Measurements from ENCODE around the gene PIP4K2B.

Gene PIP4K2B

GRCh38 chr17:38733982-38734973 lies 65.1 kb downstream of the PIP4K2B start:
- peaks cover 3% of the 10 kb centered on the region; the same call in 1 of the 2 replicates for H3K4me1 ChIP-seq (ENCODE audit: control insufficient read depth, insufficient read depth, low read length)
- peaks cover 53% of the 10 kb centered on the region for H3K36me3 ChIP-seq (ENCODE audit: control insufficient read depth, insufficient read depth, low read length)
- H3K9ac ChIP-seq (ENCODE audit: low read depth, low read length): no peak overlapping the region

DNA sequence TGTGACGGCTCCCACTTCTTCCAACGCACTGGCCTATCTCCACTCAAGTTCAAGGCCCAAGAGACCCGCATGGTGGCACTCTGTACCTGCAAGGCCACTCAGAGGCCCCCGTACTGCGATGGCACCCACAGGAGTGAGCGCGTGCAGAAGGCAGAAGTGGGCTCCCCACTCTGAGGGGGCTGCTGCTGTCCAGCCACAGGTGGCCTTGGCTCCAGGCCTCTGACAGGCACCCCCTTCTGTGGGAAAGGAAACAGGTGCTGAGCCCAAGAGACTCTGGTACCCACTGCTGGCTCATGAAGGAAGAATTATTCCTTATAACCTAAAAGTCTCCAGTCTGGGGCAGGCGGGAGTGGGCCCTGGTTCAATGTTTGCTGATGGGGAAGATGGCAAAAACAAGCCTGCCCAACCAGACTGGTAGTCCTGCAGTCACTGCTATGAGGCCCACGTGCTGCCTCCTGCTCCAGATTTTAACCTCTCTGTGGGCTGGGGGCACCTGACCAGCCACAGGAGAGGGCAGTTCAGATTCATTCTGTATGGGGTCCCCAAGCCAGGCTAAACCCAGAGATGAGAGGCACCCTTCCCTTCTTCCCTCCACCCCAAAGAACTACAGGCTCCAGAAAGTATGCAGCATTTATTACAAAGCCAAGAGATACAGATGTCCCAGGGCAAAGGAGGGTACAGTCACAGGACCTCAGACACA lies 65.9 kb downstream of the PIP4K2B start:
- Histone ChIP-seq H3K9me3 (ENCODE audit: control insufficient read depth, insufficient read depth, low read length) (no peaks in the 10 kb centered on the region), H3K27ac (ENCODE audit: low read depth, low read length) (no peak overlapping the region), H3K27me3 (ENCODE audit: control insufficient read depth, insufficient read depth, low read length) (peaks cover 13% of the 10 kb centered on the region), H3K36me3 (ENCODE audit: control insufficient read depth, insufficient read depth, low read length) (peaks cover 45% of the 10 kb centered on the region), H3K4me1 (ENCODE audit: control insufficient read depth, insufficient read depth, low read length) (peaks cover 3% of the 10 kb centered on the region; the same call in 1 of the 2 replicates), H3K4me3 (ENCODE audit: low read depth, low read length) (no peak overlapping the region), H3K9ac (ENCODE audit: low read depth, low read length) (no peak overlapping the region)

More at GRCh38 chr17:38733982-38734973, 65.1 kb downstream of the PIP4K2B start:
- Histone ChIP-seq H3K9me3 (ENCODE audit: control insufficient read depth, insufficient read depth, low read length) (no peaks in the 10 kb centered on the region), H3K27ac (ENCODE audit: low read depth, low read length) (no peak overlapping the region), H3K4me3 (ENCODE audit: low read depth, low read length) (no peak overlapping the region), H3K27me3 (ENCODE audit: control insufficient read depth, insufficient read depth, low read length) (peaks cover 5% of the 10 kb centered on the region)

DNA sequence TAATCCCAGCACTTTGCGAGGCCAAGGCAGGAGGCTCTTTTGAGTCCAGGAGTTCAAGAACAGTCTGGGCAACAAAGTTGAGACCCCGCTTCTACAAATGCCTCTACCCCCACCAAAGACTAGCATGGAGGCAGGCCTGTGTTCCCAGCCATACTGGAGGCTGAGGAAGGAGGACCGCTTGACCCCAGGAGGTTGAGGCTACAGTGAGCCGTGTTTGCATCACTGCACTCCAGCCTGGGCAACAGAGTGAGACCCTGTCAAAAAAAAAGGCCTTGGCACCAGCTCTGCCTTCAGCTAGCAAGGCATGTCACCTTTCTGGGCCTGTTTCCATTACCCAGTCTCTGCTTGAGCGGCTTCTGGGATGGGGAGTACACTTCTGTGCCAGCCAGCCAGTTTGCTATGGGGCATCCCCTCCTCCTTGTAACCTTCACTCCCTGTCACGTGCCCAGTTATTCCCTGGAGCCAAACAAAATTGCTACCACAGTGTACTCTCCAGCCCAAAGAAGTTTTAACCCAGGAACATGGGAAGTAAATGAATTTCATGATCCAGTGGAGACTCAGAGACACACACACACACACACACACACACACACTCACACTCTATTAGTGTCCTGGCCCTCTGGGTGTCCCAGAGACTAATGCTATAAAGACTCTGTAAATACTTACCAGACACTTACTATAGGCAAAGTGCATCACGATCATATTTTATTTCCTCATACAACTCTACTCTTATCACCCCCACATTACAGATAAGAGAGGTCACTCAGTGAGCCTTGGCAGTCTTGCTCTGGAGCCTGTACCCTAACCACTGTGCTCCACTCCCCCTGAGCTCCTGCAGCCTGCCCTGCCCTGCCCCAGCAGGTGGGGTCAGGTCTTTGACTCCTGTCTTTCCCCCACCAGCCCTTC lies 66.7 kb downstream of the PIP4K2B start:
- Histone ChIP-seq H3K9ac (ENCODE audit: low read depth, low read length) (no peak overlapping the region), H3K27ac (ENCODE audit: low read depth, low read length) (no peak overlapping the region), H3K4me3 (ENCODE audit: low read depth, low read length) (no peak overlapping the region), H3K9me3 (ENCODE audit: control insufficient read depth, insufficient read depth, low read length) (no peaks in the 10 kb centered on the region), H3K4me1 (ENCODE audit: control insufficient read depth, insufficient read depth, low read length) (peaks cover 3% of the 10 kb centered on the region; the same call in 1 of the 2 replicates), H3K36me3 (ENCODE audit: control insufficient read depth, insufficient read depth, low read length) (peaks cover 38% of the 10 kb centered on the region), H3K27me3 (ENCODE audit: control insufficient read depth, insufficient read depth, low read length) (peaks cover 13% of the 10 kb centered on the region)

DNA sequence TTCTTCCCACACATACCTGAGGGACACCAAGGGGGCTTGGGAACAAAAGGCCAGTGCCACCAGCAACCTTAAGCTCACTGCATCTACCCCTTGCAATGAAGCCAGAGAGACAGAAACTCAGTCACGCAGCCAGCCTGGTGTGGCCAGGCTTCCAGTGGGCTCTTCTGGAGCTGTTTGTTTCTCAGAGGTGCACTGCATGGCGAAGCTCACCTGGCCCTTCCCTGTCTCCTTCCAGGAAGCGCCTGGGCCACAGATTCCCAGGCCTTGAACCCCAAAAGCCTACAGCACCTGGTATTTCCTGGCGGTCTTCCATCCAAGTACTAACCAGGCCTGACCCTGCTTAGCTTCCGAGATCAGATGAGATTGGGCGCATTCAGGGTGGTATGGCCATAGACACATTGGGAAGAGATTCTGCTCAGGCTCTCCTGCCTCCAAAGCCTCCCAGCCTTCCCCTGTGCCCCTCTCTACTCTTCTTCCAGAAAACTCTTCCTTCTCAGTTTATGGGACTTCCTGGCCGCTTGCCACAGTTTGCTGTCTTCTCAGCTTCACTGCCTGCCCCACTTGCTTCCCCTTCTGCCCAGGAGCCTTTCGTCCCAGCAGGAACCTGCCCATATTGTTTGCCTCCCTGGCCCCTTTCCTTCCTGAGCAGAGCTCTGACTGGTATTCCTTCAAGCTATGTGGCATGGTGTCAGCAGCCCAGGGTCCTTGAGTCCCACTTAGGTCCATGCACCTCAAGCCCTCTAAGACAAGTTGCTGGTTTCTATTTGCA lies 67.6 kb downstream of the PIP4K2B start:
- H3K27me3 ChIP-seq (ENCODE audit: control insufficient read depth, insufficient read depth, low read length): peaks cover 13% of the 10 kb centered on the region
- no peak overlapping the region for H3K4me3 ChIP-seq (ENCODE audit: low read depth, low read length)

GRCh38 chr17:38730526-38731379 lies 68.6 kb downstream of the PIP4K2B start:
- H3K27me3 ChIP-seq (ENCODE audit: control insufficient read depth, insufficient read depth, low read length): peaks cover 13% of the 10 kb centered on the region
- H3K27ac ChIP-seq (ENCODE audit: low read depth, low read length): peak overlapping the region; percentile 65
- H3K4me3 ChIP-seq (ENCODE audit: low read depth, low read length): peak overlapping the region; percentile 67
- H3K36me3 ChIP-seq (ENCODE audit: control insufficient read depth, insufficient read depth, low read length): peaks cover 22% of the 10 kb centered on the region
- peak overlapping the region; percentile 3; the same call in 1 of the 2 replicates for H3K9ac ChIP-seq (ENCODE audit: low read depth, low read length)
- H3K4me1 ChIP-seq (ENCODE audit: control insufficient read depth, insufficient read depth, low read length): peaks cover 3% of the 10 kb centered on the region; the same call in 1 of the 2 replicates
- H3K9me3 ChIP-seq (ENCODE audit: control insufficient read depth, insufficient read depth, low read length): no peaks in the 10 kb centered on the region

More for the DNA sequence above, 67.6 kb downstream of the PIP4K2B start:
- H3K36me3 ChIP-seq (ENCODE audit: control insufficient read depth, insufficient read depth, low read length): peaks cover 29% of the 10 kb centered on the region
- H3K9ac ChIP-seq (ENCODE audit: low read depth, low read length): no peak overlapping the region
- peaks cover 3% of the 10 kb centered on the region; the same call in 1 of the 2 replicates for H3K4me1 ChIP-seq (ENCODE audit: control insufficient read depth, insufficient read depth, low read length)
- no peaks in the 10 kb centered on the region for H3K9me3 ChIP-seq (ENCODE audit: control insufficient read depth, insufficient read depth, low read length)
- no peak overlapping the region for H3K27ac ChIP-seq (ENCODE audit: low read depth, low read length)

GRCh38 chr17:38729886-38730525 lies 69.3 kb downstream of the PIP4K2B start, which contains the start of gene CISD3:
CISD3 (plus strand) TSS chr17:38730341; CDS start chr17:38730359, 18 bp downstream.
- Histone ChIP-seq H3K4me1 (ENCODE audit: control insufficient read depth, insufficient read depth, low read length) (peaks cover 3% of the 10 kb centered on the region; the same call in 1 of the 2 replicates), H3K27ac (ENCODE audit: low read depth, low read length) (peak within 1 kb of the TSS; percentile 65), H3K9me3 (ENCODE audit: control insufficient read depth, insufficient read depth, low read length) (no peaks in the 10 kb centered on the region)

GRCh38 chr17:38729368-38729885 lies 69.9 kb downstream of the PIP4K2B start:
- Histone ChIP-seq H3K27me3 (ENCODE audit: control insufficient read depth, insufficient read depth, low read length) (peaks cover 13% of the 10 kb centered on the region), H3K4me3 (ENCODE audit: low read depth, low read length) (peak overlapping the region; percentile 67), H3K4me1 (ENCODE audit: control insufficient read depth, insufficient read depth, low read length) (peaks cover 3% of the 10 kb centered on the region; the same call in 1 of the 2 replicates), H3K9me3 (ENCODE audit: control insufficient read depth, insufficient read depth, low read length) (no peaks in the 10 kb centered on the region), H3K36me3 (ENCODE audit: control insufficient read depth, insufficient read depth, low read length) (peaks cover 12% of the 10 kb centered on the region), H3K27ac (ENCODE audit: low read depth, low read length) (peak overlapping the region; percentile 38), H3K9ac (ENCODE audit: low read depth, low read length) (peak overlapping the region; percentile 46; the same call in 1 of the 2 replicates)

More at GRCh38 chr17:38729886-38730525, 69.3 kb downstream of the PIP4K2B start, which contains the start of gene CISD3:
- H3K4me3 ChIP-seq (ENCODE audit: low read depth, low read length): peak within 1 kb of the TSS; percentile 67
- H3K27me3 ChIP-seq (ENCODE audit: control insufficient read depth, insufficient read depth, low read length): peaks cover 13% of the 10 kb centered on the region
- peak within 1 kb of the TSS; percentile 46; the same call in 1 of the 2 replicates for H3K9ac ChIP-seq (ENCODE audit: low read depth, low read length)
- peaks cover 17% of the 10 kb centered on the region for H3K36me3 ChIP-seq (ENCODE audit: control insufficient read depth, insufficient read depth, low read length)

DNA sequence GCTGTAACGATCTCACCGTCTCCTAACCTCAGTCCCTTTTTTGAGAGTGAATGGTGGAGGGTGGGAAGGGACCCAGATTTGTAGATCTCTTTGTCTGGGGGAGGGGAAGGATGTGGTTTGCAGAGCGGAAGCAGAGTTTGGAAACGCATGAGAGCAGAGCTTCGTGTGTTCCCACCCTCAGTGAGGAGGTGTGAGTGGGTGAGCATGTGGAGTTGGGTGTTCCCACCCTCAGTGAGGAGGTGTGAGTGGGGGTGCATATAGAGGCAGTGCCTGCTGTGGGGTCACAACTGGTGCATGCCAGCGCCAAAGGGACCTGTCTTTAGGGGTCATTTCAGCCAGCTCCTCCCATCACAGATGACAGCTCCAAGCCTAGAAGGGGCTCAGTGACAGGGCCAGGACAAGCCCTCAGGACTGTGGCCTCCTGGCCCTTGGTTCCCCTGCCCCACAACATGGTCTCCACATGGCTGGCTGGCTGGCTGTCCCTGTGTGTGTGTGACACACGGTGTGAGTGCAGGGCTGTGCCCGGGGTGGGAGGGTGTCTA lies 71.0 kb downstream of the PIP4K2B start:
- Histone ChIP-seq H3K27ac (ENCODE audit: low read depth, low read length) (no peak overlapping the region), H3K9ac (ENCODE audit: low read depth, low read length) (no peak overlapping the region), H3K4me1 (ENCODE audit: control insufficient read depth, insufficient read depth, low read length) (peaks cover 3% of the 10 kb centered on the region; the same call in 1 of the 2 replicates), H3K36me3 (ENCODE audit: control insufficient read depth, insufficient read depth, low read length) (peaks cover 5% of the 10 kb centered on the region; the same call in 1 of the 2 replicates), H3K9me3 (ENCODE audit: control insufficient read depth, insufficient read depth, low read length) (no peaks in the 10 kb centered on the region), H3K4me3 (ENCODE audit: low read depth, low read length) (no peak overlapping the region), H3K27me3 (ENCODE audit: control insufficient read depth, insufficient read depth, low read length) (peaks cover 13% of the 10 kb centered on the region)
